Measurements from ENCODE around the gene CDCA5.

- TF ChIP-seq CTCF (IDR thresholded peaks at IDR 0.05; ENCODE audit: insufficient read depth, low read length, poor library complexity, severe bottlenecking) (no peak), EZH2phosphoT487 (conservative IDR thresholded peaks at IDR 0.05; ENCODE audit: low read length) (no peak)
Observed at GRCh38 chr11:65071907-65072630, 11.8 kb downstream of the CDCA5 start.

Data from SU-DHL-6 (cell line).